ENCODE measurements around the gene COPG1. TPM values are rescaled to one million over a fixed set of nuclear protein-coding genes. Genes with fewer than 3 reads are reported as not detected.

COPG1 gene
- total RNA-seq, 1 experiment from 2014 or later: 132 TPM

GRCh38 chr3:129318921-129319320 lies 69.5 kb downstream of the COPG1 start:
- Mint-ChIP-seq H3K9me3 (no peaks in the 10 kb centered on the region), H3K4me1 (peaks cover 3% of the 10 kb centered on the region), H3K4me3 (no peak overlapping the region), H3K27ac (no peak overlapping the region; the same call in 1 of the 2 replicates), H3K36me3 (no peaks in the 10 kb centered on the region), H3K27me3 (ENCODE audit: low read depth) (no peaks in the 10 kb centered on the region; the same call in 1 of the 2 replicates)
- TF ChIP-seq ZNF138 (CRISPR knock-in tag; conservative IDR thresholded peaks at IDR 0.05) (no peak), ZNF232 (CRISPR knock-in tag; IDR thresholded peaks at IDR 0.05) (no peak), CTCF (IDR thresholded peaks at IDR 0.05) (no peak), CREB1 (CRISPR knock-in tag; IDR thresholded peaks at IDR 0.05) (no peak), CBFB (CRISPR knock-in tag; IDR thresholded peaks at IDR 0.05; ENCODE audit: low read depth) (no peak), IRF2 (CRISPR knock-in tag; IDR thresholded peaks at IDR 0.05; ENCODE audit: borderline replicate concordance, low read depth) (no peak)
- TF ChIP-seq, protein P1, sequence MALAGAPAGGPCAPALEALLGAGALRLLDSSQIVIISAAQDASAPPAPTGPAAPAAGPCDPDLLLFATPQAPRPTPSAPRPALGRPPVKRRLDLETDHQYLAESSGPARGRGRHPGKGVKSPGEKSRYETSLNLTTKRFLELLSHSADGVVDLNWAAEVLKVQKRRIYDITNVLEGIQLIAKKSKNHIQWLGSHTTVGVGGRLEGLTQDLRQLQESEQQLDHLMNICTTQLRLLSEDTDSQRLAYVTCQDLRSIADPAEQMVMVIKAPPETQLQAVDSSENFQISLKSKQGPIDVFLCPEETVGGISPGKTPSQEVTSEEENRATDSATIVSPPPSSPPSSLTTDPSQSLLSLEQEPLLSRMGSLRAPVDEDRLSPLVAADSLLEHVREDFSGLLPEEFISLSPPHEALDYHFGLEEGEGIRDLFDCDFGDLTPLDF (CRISPR knock-in tag; IDR thresholded peaks at IDR 0.05): no peak
- ChIA-PET CTCF (interaction anchor here (0.6 to 1.0 kb wide), 4 partner anchors 10 to 216 kb away, joined by 3 to 6 read pairs (median 3); no protein-coding TSS in a partner anchor), POLR2A (no interaction called here)
- DNase-seq (ENCODE audit: low spot score) (no peak), ATAC-seq (no peak)

DNA sequence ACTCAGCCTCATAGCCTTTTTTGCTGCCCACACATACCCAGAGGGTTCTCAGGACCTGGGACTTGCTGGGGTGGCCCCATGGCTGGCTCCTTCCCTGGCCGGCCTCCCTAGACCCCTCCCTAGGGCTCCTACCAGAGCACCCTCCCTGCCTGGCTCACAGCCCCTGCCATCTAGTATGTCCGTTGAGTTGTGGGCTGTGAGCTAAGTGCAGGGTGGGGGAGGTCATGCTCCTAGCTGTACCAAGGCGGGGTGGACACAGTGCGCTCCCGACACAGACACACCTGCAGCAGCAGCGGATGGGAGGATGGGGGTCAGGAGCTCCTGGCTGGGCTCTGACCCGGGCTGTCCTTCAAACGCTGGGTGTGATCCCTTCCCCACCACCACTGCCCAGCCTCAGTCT lies 70.9 kb downstream of the COPG1 start:
- H3K4me1 Mint-ChIP-seq: no peaks in the 10 kb centered on the region
- no peak overlapping the region for H3K4me3 Mint-ChIP-seq
- POLR2A ChIA-PET: no interaction called here
- CTCF ChIA-PET: no interaction called here
- no peaks in the 10 kb centered on the region for H3K27me3 Mint-ChIP-seq (ENCODE audit: low read depth)
- DNase-seq (ENCODE audit: low spot score) (no peak), ATAC-seq (no peak)
- H3K27ac Mint-ChIP-seq: no peak overlapping the region
- no peaks in the 10 kb centered on the region for H3K9me3 Mint-ChIP-seq
- H3K36me3 Mint-ChIP-seq: no peaks in the 10 kb centered on the region
- no peak for TF ChIP-seq CBFB (CRISPR knock-in tag; IDR thresholded peaks at IDR 0.05; ENCODE audit: low read depth)
- TF ChIP-seq GRHL2 (CRISPR knock-in tag; IDR thresholded peaks at IDR 0.05; ENCODE audit: insufficient replicate concordance, severe bottlenecking): no peak
- TF ChIP-seq, protein P1 (CRISPR knock-in tag; IDR thresholded peaks at IDR 0.05): no peak
- TF ChIP-seq, protein P2, sequence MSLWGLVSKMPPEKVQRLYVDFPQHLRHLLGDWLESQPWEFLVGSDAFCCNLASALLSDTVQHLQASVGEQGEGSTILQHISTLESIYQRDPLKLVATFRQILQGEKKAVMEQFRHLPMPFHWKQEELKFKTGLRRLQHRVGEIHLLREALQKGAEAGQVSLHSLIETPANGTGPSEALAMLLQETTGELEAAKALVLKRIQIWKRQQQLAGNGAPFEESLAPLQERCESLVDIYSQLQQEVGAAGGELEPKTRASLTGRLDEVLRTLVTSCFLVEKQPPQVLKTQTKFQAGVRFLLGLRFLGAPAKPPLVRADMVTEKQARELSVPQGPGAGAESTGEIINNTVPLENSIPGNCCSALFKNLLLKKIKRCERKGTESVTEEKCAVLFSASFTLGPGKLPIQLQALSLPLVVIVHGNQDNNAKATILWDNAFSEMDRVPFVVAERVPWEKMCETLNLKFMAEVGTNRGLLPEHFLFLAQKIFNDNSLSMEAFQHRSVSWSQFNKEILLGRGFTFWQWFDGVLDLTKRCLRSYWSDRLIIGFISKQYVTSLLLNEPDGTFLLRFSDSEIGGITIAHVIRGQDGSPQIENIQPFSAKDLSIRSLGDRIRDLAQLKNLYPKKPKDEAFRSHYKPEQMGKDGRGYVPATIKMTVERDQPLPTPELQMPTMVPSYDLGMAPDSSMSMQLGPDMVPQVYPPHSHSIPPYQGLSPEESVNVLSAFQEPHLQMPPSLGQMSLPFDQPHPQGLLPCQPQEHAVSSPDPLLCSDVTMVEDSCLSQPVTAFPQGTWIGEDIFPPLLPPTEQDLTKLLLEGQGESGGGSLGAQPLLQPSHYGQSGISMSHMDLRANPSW (CRISPR knock-in tag; conservative IDR thresholded peaks at IDR 0.05; ENCODE audit: low read depth): no peak
- TF ChIP-seq, protein P3, sequence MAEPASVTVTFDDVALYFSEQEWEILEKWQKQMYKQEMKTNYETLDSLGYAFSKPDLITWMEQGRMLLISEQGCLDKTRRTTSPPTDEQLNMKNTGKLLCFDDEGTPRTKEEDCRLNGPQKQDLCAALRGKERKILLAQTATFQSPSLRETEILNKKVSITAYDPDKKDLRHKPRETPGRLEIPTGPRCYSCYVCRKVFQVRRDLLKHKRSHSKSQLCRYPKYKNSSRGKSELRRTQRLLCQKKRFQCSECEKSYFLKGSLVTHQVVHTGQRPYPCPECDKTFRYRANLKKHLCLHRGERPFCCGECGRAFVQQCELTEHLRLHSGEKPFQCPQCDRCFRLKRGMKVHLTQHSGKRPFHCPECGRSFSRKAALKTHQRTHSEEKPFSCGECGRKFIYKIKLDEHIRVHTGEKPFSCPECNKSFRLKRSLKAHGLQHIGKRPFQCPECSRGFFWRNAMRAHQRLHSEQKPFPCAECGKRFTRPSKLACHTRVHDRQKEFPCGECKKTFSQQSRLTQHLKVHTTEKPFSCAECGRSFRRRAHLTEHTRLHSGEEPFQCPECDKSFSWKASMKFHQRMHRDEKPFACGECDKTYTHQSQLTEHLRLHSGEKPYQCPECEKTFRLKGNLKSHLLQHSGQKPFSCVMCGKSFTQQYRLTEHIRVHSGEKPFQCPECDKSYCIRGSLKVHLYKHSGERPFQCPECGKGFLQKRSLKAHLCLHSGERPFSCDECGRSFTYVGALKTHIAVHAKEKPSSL (CRISPR knock-in tag; conservative IDR thresholded peaks at IDR 0.05): no peak
- no peak for TF ChIP-seq MAX (CRISPR knock-in tag; IDR thresholded peaks at IDR 0.05)
- TF ChIP-seq FOXP4 (CRISPR knock-in tag; IDR thresholded peaks at IDR 0.05): no peak
- TF ChIP-seq, protein P4, sequence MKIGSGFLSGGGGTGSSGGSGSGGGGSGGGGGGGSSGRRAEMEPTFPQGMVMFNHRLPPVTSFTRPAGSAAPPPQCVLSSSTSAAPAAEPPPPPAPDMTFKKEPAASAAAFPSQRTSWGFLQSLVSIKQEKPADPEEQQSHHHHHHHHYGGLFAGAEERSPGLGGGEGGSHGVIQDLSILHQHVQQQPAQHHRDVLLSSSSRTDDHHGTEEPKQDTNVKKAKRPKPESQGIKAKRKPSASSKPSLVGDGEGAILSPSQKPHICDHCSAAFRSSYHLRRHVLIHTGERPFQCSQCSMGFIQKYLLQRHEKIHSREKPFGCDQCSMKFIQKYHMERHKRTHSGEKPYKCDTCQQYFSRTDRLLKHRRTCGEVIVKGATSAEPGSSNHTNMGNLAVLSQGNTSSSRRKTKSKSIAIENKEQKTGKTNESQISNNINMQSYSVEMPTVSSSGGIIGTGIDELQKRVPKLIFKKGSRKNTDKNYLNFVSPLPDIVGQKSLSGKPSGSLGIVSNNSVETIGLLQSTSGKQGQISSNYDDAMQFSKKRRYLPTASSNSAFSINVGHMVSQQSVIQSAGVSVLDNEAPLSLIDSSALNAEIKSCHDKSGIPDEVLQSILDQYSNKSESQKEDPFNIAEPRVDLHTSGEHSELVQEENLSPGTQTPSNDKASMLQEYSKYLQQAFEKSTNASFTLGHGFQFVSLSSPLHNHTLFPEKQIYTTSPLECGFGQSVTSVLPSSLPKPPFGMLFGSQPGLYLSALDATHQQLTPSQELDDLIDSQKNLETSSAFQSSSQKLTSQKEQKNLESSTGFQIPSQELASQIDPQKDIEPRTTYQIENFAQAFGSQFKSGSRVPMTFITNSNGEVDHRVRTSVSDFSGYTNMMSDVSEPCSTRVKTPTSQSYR (CRISPR knock-in tag; IDR thresholded peaks at IDR 0.05): no peak
- no peak for TF ChIP-seq CREM (CRISPR knock-in tag; IDR thresholded peaks at IDR 0.05)
- TF ChIP-seq FOXP1 (CRISPR knock-in tag; IDR thresholded peaks at IDR 0.05; ENCODE audit: borderline replicate concordance): no peak
- TF ChIP-seq, protein P5, sequence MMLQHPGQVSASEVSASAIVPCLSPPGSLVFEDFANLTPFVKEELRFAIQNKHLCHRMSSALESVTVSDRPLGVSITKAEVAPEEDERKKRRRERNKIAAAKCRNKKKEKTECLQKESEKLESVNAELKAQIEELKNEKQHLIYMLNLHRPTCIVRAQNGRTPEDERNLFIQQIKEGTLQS (CRISPR knock-in tag; conservative IDR thresholded peaks at IDR 0.05): no peak
- no peak for TF ChIP-seq CREB1 (CRISPR knock-in tag; IDR thresholded peaks at IDR 0.05)
- TF ChIP-seq, protein P6, sequence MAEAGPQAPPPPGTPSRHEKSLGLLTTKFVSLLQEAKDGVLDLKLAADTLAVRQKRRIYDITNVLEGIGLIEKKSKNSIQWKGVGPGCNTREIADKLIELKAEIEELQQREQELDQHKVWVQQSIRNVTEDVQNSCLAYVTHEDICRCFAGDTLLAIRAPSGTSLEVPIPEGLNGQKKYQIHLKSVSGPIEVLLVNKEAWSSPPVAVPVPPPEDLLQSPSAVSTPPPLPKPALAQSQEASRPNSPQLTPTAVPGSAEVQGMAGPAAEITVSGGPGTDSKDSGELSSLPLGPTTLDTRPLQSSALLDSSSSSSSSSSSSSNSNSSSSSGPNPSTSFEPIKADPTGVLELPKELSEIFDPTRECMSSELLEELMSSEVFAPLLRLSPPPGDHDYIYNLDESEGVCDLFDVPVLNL (CRISPR knock-in tag; IDR thresholded peaks at IDR 0.05; ENCODE audit: borderline replicate concordance, low read depth): no peak
